ENCODE measurements around the gene MUC5B.

DNA sequence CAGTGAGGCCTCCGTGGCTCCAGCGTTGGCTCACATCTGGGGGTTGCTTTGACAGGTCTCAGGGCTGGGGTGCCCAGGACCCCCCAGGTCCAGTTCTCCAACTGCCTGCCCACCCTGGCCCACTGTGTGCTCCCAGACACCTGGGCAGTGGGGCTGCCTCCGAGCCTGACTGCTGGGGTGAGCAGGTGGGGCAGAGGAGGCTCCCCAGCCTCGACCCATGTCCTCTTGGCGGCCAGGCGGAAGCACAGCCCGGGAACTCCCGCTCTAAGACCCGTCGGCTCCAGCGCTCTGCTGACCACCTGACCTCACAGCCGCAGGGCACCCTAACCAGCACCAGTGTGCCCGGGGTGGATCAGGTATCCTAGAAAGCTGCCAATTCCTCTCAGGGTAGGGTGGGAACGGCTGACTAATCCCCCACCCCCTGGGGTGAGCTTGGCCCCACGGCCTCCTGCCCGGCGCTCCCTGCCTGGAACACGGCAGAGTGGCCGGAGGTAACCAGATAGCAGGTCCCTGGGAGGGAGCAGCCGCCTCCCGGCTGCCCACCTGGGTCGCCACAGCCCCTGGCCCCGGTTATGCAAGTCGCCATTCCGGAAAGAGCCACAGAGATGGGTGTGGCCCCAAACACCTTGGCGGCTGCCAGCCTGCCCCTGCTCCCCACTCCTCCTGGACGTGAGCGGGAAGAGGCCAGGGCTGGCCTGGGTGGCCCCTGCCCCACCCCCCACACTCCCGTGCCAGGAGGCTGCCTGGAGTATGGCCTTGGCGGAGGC is 19.2 kb upstream of the MUC5B start:
- TF ChIP-seq GATA3 (IDR thresholded peaks at IDR 0.05; ENCODE audit: low read depth, low read length) (no peak), GATA2 (IDR thresholded peaks at IDR 0.05; ENCODE audit: low read depth, low read length) (no peak)
